Bronchial epithelial cell (primary cell): ENCODE data around the gene TOB1. TPM values are rescaled to one million over a fixed set of nuclear protein-coding genes. Genes with fewer than 3 reads are reported as not detected.

Experiments
- DNase-seq: peaks from one replicate; pipeline ENCODE4 v3.0.0-alpha.2; 2010; ENCODE audit warnings: low read depth
- FAIRE-seq: peaks from 2 replicates; lab custom pipeline; 2011; peaks lifted over from hg19 to GRCh38; lab: Jason Lieb, UNC
- H3K27me3 ChIP-seq: 2 replicates; pipeline ENCODE4 v1.5.1; 2011; ENCODE audit warnings: low read length; ENCODE audit not compliant: control insufficient read depth, insufficient read depth
- H3K36me3 ChIP-seq: 2 replicates; pipeline ENCODE4 v1.5.1; 2011; ENCODE audit warnings: low read length; ENCODE audit not compliant: control insufficient read depth, insufficient read depth
- H3K4me3 ChIP-seq: 2 replicates; pipeline ENCODE4 v1.5.1; 2011; ENCODE audit warnings: mild to moderate bottlenecking, low read depth, low read length, control low read depth
- total RNA-seq: library from RNA; depleted of rRNA; stranded (reverse); fragments of >200 nt; gene quantifications from 2 replicates; pipeline ENCODE4 v1.2.1, GENCODE V29; 2014
- TF ChIP-seq, protein P1 (sequence below): IDR thresholded peaks from 2 replicates; pipeline ENCODE4 v1.5.1; 2011; ENCODE audit warnings: mild to moderate bottlenecking, moderate library complexity, low read length, control low read depth, inconsistent platforms; ENCODE audit not compliant: insufficient read depth, severe bottlenecking

The TOB1 gene
- total RNA-seq, 1 donor from 2014 or later = 11.6 TPM

DNA sequence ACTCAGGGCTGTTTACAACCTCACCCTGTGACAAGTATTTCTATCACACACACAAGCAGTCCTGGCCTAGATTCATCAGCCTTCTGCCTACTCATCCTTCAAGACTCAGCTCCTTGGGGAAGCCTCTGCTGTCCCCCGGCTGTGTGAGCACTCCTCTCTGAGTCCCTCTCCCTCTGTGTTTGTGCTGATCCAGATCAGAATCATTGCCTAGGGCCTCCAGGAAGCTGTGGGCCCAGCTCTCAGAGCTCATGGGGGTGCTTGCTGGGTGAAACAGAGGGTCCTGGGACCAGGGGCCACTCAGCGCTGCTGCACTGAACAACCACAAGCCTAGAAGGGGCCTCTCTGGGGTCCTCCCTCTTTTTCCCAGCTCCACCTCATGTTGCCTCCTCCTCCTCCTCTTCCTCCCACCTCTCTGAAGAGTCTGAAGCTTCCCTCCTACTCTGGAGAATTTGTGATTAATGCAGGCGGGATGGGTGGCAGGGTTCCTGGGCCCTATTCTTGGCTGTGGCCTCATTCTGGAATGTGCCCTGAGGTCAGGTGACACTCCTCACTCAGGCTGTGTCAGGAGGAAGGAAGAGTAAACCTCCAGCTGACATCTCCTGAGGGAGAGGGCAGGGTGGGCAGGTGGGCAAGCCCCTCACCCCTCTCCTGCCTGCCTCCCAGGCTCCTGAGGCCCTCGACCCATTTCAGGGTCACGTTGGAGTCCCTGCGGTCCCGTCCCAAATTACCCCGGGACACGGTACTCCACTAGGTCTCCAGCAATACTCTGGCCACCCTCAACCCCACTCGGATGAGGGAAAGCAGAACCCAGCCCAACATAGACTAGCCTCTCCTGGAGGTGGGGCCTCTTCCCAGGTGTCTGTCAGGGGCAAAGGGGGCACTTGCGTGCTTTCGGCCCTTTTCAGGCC is 20.7 kb downstream of the TOB1 start:
- TF ChIP-seq, protein P1, sequence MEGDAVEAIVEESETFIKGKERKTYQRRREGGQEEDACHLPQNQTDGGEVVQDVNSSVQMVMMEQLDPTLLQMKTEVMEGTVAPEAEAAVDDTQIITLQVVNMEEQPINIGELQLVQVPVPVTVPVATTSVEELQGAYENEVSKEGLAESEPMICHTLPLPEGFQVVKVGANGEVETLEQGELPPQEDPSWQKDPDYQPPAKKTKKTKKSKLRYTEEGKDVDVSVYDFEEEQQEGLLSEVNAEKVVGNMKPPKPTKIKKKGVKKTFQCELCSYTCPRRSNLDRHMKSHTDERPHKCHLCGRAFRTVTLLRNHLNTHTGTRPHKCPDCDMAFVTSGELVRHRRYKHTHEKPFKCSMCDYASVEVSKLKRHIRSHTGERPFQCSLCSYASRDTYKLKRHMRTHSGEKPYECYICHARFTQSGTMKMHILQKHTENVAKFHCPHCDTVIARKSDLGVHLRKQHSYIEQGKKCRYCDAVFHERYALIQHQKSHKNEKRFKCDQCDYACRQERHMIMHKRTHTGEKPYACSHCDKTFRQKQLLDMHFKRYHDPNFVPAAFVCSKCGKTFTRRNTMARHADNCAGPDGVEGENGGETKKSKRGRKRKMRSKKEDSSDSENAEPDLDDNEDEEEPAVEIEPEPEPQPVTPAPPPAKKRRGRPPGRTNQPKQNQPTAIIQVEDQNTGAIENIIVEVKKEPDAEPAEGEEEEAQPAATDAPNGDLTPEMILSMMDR = no peak
- H3K4me3 ChIP-seq = no peak overlapping the region
- no peaks in the 10 kb centered on the region for H3K27me3 ChIP-seq
- FAIRE-seq (no peak), DNase-seq (peak; percentile 38)
- H3K36me3 ChIP-seq = no peaks in the 10 kb centered on the region

DNA sequence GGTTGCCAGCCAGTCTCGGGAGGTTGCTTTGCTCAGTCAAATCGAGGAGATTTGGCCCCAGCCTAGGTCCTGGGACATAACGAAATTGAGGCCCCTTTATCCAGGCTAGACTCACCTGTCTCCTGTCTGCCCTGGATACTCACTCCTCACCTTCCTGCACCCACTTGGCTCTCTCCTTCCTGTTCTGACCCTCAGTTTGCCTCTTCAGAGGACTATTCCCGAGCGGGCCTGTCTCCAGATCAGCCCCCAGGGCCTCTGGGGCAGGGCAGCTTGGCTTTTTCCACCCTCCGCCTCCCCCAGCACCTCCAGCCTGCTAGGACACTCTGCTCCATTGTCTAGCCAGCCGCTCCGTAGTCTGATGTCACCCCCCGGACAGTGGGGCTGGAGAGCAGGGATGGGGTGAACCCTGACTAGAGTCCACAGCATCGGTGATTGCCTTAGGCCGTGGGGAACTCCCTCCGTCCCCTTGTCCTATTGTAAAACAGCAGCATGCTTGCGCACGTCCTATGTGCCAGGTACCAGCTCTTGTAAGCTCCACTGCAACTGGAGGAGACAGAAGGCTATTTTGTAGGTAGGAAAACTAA is 21.9 kb downstream of the TOB1 start:
- TF ChIP-seq, protein P1 = no peak
- FAIRE-seq (no peak), DNase-seq (no peak)
- no peaks in the 10 kb centered on the region for H3K27me3 ChIP-seq
- H3K36me3 ChIP-seq = no peaks in the 10 kb centered on the region
- no peak overlapping the region for H3K4me3 ChIP-seq

DNA sequence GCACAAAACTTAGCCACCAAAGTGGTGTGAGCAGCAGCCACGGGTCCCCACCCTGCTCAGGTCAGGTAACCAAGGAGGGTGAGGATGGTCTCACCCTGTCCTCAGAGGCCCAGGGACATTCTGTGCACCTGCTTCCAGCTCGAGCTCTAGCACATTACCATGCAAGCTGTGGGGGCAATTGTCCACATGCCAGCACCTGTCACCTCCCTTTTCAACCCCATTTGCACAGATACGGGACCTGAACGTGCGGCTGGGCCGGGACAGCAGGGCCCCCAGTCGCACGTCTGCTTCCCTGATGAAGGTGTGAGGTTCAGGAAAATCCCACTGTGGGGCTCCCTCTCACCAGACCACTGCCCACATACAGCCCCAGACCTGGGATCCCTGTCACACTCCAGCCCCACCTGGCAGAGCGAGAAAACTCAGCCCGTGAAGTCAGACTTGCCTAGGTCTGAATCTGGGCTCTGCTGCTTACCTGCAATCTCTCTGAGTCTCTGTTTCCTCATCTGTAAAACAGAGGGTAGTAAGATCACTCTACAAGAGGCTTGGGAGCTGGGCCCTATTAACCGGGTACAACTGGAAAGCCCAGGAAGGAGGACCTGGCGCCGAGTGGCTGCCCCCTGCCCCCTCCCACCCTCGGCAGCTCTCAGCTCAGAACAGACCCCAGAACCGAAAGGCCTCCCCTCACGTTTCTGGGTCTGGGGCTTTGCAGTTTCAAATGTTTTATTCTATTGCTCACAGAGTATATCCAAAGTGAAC is 22.8 kb downstream of the TOB1 start:
- no peak overlapping the region for H3K4me3 ChIP-seq
- TF ChIP-seq, protein P1 = no peak
- no peak for FAIRE-seq
- H3K27me3 ChIP-seq = no peaks in the 10 kb centered on the region
- DNase-seq = no peak
- H3K36me3 ChIP-seq = no peaks in the 10 kb centered on the region

DNA sequence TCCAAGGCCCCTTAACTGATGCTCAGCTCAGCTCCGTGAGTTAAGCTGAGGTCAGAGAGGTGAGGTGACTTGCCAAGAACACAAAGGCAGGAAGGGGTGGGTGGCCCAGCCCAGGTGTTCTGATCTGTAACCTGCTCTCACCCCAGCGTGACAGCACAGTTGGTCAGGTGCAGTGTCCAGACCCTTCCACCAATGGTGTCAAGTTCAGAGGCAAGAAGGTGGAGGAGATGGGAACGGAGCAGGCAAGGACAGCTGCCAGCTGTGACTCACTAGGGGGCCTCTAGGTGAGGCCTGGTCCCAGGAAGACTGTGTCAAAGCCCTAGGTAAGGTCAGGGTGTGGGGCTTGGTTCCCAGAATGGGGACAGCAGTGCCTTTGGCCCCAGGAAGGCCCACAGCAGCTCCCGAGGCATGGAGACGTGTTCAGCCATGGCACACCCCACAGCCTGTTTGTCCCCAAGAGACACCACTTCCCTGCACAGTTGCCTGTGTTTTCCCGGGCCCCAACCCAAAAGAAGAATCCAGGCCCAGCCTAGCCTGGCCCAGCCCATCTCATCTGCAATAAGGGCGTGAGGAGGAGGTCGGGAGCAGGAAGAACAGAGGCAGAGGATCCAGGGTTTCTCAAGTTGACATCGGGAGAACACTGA is 23.5 kb downstream of the TOB1 start:
- Histone ChIP-seq H3K4me3 (no peak overlapping the region), H3K36me3 (no peaks in the 10 kb centered on the region), H3K27me3 (no peaks in the 10 kb centered on the region)
- DNase-seq (no peak), FAIRE-seq (no peak)
- TF ChIP-seq, protein P1 = no peak

DNA sequence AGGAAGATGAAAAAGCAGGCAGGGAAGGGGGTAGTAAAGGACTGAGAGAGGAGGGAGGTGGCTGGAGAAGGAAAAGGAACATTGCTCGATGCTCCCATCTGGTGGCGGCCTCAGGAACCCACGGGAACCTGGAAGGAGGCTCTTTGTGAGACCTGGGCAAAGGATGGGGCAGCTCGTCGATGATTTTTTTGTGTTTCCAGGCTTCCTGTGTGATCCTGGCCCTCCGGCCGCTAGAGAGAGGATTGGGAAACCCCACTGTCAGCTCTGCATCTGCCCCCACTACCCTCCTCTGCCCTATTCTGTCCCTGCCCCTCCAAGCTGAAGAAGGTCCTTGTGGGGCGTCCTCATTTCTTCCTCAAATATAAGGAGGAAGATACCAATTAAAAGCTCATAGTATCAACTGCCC is 24.2 kb downstream of the TOB1 start:
- H3K27me3 ChIP-seq = no peaks in the 10 kb centered on the region
- TF ChIP-seq, protein P1 = peak; percentile 91
- no peaks in the 10 kb centered on the region for H3K36me3 ChIP-seq
- DNase-seq = peak; percentile 48
- no peak overlapping the region for H3K4me3 ChIP-seq
- peak; percentile 87 for FAIRE-seq
